Neural cell (in vitro differentiated cells): ENCODE results near the gene PPIG.

Experiments used
- CTCF ChIP-seq: fragments of 450-650 bp; IDR thresholded peaks from 2 replicates; pipeline ENCODE4 v1.5.1; 2014; ENCODE audit warnings: antibody characterized with exemption, mild to moderate bottlenecking, moderate library complexity; ENCODE audit not compliant: poor library complexity, severe bottlenecking
- EP300 ChIP-seq: fragments of 450-650 bp; conservative IDR thresholded peaks from 2 replicates; pipeline ENCODE4 v1.6.1; 2014; ENCODE audit warnings: antibody characterized with exemption, mild to moderate bottlenecking, moderate library complexity; ENCODE audit not compliant: poor library complexity, severe bottlenecking
- EZH2 ChIP-seq: fragments of 200-600, 300-800 bp; shearing (Covaris generic), sonication (generic); IDR thresholded peaks from 2 replicates; pipeline ENCODE4 v1.6.1; 2014; ENCODE audit warnings: antibody characterized with exemption, low read length, borderline replicate concordance, mild to moderate bottlenecking; ENCODE audit not compliant: insufficient read depth, poor library complexity, severe bottlenecking
- POLR2AphosphoS5 ChIP-seq: IDR thresholded peaks from 2 replicates; pipeline ENCODE4 v1.6.1; 2012
- RAD21 ChIP-seq: fragments of 450-650 bp; conservative IDR thresholded peaks from 2 replicates; pipeline ENCODE4 v1.6.1; 2014; ENCODE audit warnings: antibody characterized with exemption, mild to moderate bottlenecking, moderate library complexity
- REST ChIP-seq: IDR thresholded peaks from 2 replicates; pipeline ENCODE4 v1.6.1; 2012; ENCODE audit warnings: borderline replicate concordance
- TAF1 ChIP-seq: IDR thresholded peaks from 2 replicates; pipeline ENCODE4 v1.6.1; 2012; ENCODE audit warnings: low read depth

GRCh38 chr2:169625781-169626180 is 41.6 kb downstream of the PPIG start:
- TF ChIP-seq CTCF (no peak), EZH2 (no peak), EP300 (no peak), REST (no peak), RAD21 (no peak), POLR2AphosphoS5 (no peak), TAF1 (no peak)
